SK-MEL-5 (cell line): ENCODE measurements around the gene MSH6. TPM values are rescaled to one million over a fixed set of nuclear protein-coding genes. Genes with fewer than 3 reads are reported as not detected.
"Not testable (repeated sequence)": the region's sequence is repeated elsewhere in the genome, so short reads cannot be mapped to it uniquely, and the experiment has no call there.

Experiments used
- DNase-seq: peaks from one replicate; pipeline ENCODE4 v3.0.0-alpha.2; 2016; ENCODE audit warnings: low read depth, low spot score
- in situ Hi-C: cut with HindIII; loops from 2 replicates; pipeline ENCODE4 v1.10.0; 2016; ENCODE audit warnings: low sequenced_read_pairs, high pct_unique_total_duplicates, low pct_unique_long_range_greater_than_20kb
- small RNA-seq, 2 experiments: library from RNA; depleted of rRNA; stranded (forward); fragments of <200 nt; gene quantifications; one replicate each; pipeline ENCODE3, GENCODE V24; 2014
- total RNA-seq: library from RNA; depleted of rRNA; stranded (reverse); fragments of >200 nt; shearing (Covaris generic); gene quantifications from 2 replicates; pipeline ENCODE4 v1.2.3, GENCODE V29; 2014; rRNA removed

The MSH6 gene
- total RNA-seq, 1 experiment from 2014 or later, result 71.1 TPM

GRCh38 chr2:47811668-47812067 lies 28.7 kb downstream of the MSH6 start:
- DNase-seq, result no peak
- in situ Hi-C loops, result no loop called here

DNA sequence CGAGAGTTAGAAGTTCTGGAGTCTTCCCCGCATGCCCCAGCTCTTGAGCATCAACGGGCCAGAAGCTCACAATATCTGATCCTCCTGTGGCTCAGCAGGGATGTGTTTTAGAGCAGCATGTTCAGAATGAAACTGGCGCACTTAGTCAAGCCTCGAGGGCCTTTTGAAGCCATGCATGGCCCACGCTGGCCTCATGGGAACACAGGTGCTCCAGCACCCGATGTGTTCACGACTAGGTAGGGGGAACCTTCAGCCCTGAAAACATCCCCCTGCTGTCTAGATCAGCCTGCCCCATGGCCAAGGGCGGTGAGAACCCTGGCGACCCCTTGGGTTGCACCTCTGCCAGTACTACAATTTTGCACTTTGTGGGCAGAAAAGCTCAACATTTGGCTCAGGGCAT lies 32.8 kb downstream of the MSH6 start:
- in situ Hi-C loops, result no loop called here
- DNase-seq, result no peak

- in situ Hi-C loops, result no loop called here
- DNase-seq, result no peak
These were observed 35.8 kb downstream of the MSH6 start for GRCh38 chr2:47818777-47819176.

DNA sequence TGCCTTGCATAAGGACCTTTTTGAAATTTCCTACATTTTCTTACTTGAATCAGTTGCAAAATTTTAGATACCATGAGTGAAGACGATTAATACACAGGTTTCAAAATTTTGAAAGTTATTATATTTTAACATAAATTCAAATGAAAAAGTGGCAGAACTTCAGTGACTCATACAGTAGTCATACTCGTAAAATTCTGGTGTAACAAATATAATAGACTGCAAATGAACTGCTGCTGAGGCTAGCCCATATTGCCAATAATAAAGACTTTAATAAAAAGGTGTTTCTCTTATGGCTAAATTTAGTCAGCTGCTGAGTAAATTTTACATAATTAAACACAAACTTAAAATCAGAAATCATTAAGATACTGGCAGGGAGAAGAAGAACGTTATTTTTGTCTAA lies 36.9 kb downstream of the MSH6 start:
- in situ Hi-C loops, result no loop called here
- DNase-seq, result no peak

DNA sequence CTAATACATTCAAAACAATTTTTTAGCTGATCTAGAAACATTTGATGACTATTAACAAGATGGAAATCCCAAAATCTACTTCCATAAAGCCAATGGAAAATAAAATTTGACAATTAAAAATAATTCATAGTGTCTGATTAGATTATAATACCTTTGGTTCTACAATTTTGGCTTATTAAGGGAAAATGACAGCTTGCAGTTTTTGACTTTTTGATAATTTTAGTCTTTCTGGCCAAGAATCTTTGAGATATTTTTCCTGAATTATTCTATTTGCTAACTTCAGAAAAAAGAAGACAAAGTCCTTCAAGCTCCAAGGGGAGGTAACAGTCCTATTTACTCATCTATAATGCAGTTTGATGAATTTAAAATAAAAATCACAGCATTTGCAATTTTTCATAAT lies 39.6 kb downstream of the MSH6 start:
- in situ Hi-C loops, result no loop called here
- DNase-seq, result no peak

DNA sequence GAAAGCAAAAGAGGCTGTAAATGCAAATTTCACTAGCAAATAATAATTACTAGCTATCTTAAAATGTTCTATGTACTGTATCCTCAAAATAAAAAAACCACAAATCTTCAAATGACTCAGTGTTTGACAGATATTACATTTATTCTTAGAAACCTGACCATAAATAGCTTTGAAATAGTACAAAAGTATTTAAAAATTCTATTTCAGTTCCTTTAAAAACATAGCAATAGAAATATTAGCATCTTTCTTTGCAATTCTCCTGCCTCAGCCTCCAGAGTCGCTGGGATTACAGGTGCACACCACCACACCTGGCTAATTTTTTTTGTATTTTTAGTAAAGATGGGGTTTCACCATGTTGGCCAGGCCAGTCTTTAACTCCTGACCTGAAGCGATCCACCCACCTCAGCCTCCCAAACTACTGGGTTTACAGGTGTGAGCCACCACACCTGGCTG lies 50.6 kb downstream of the MSH6 start:
- in situ Hi-C loops, result no loop called here
- DNase-seq, result no peak

DNA sequence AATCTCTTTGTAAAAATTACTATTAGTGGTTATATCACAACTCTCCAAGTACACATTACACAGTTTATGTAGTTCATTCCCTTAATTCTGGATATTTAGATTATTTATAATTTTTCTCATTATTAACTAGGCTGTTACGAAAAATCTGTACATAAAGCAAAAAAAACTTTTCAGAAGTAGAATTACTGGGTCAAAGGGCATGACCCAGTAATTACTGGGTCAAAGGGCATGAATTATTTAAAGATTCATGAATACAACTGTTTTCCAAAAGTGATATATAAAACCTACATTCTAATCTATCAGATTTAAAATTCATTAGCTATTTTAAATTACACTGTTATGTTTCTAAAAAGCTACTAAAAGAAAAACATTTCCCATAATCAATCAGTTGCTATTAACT lies 55.3 kb downstream of the MSH6 start:
- DNase-seq, result no peak
- in situ Hi-C loops, result no loop called here

- no peak for DNase-seq
- in situ Hi-C loops, result no loop called here
These were observed 55.7 kb downstream of the MSH6 start for GRCh38 chr2:47838686-47839085.

GRCh38 chr2:47842846-47843245 lies 59.9 kb downstream of the MSH6 start:
- in situ Hi-C loops, result no loop called here
- DNase-seq, result no peak

DNA sequence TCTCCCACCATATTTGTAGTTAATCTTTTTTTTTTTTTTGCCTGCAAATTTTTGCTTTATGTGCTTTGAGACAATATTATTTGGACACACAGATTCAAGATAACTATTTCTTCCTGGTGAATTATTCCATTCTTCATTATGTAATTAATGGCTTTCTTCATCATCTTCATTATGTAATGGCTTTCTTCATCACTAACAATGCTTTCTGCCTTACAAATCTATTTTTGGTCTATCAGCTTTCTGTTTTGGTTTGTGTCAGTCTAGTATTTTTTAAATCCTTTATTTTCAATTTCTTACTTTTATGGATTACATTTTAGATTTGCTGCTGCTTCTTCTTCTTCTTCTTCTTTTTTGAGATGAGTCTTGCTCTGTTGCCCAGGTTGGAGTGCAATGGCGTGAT lies 60.5 kb downstream of the MSH6 start:
- in situ Hi-C loops, result no loop called here
- DNase-seq, result no peak

DNA sequence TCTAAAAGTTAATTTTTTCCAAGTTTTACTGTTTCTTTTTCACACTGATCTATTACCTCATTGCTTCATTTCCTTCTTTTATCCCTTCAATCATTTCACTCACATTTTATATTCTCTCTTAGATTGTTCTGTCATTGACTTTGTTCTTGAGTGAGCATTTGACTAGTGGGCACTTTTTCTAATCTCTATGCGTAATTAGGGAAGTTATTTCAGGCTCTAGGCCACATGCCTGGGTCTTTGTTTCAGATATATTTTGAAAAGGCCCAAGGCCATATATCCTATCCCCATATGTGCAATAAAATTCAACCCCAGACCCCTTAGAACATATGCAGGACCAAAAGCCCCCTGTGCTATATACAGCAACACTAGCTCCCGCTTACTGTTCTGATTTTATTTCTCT lies 61.2 kb downstream of the MSH6 start:
- DNase-seq, result no peak
- in situ Hi-C loops, result no loop called here

GRCh38 chr2:47849368-47849767 lies 66.4 kb downstream of the MSH6 start:
- DNase-seq, result no peak
- in situ Hi-C loops, result no loop called here

DNA sequence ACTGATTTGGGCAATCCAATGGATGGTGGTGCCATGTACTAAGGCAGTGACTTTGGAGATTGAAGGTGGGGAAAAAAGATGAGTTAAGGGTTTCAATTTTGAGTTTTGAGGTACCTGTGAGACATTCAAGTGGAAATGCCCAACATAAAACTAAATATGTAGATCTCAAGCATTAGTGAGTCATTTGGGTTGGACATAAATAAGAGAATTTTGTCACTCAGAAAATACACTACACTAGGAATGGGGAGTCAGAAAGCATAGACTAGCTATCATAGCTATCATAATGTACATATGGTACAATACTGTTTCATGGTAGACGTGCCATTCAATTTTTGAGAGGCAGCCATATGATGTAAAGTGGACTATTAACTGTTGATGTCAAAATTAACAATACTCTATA lies 67.3 kb downstream of the MSH6 start:
- in situ Hi-C loops, result no loop called here
- no peak for DNase-seq

DNA sequence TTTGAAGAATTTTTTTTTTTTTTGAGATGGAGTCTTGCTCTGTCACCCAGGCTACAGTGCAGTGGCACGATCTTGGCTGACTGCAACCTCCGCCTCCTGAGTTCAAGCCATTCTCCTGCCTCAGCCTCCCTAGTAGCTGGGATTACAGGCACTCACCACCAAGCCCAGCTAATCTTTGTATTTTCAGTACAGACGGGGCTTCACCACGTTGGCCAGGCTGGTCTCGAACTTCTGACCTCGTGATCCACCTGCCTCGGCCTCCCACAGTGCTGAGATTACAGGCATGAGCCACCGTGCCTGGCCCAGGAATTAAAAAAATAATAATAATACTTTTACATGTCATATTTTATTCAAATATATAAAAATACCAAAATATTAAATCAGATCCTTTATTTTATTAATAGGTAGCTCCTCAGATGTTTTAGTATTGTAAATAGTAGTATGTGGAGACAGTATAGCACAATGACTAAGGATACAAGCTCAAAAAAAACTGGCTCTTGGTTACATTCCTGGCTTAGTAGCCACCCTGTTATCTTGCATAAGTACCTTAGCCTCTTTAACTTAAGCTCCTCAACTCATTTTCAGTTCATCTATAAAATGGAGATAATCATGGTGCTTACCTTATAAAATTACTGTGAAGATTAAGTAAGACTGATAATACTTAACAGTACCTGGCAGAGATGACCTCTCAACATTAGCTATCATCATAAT lies 70.3 kb downstream of the MSH6 start:
- in situ Hi-C loops, DNase-seq: not testable (repeated sequence)

Small RNA genes lying within 50 kb of the gene (small RNA-seq; reads per million reads assigned to genes)
- gene RF00026, result 0 reads per million in 2 experiments
- gene RPL36AP15, result 0 reads per million in 2 experiments

Other genes with a start within 250 kb of the MSH6 start
- not detected in 2 replicates for gene KCNK12, start 212.2 kb upstream of the MSH6 start, total RNA-seq
- gene FBXO11, start 123.4 kb downstream of the MSH6 start, total RNA-seq, result 34.4 and 38.2 TPM in 2 replicates